Measurements from ENCODE around the gene GUCY2F.

Gene GUCY2F

DNA sequence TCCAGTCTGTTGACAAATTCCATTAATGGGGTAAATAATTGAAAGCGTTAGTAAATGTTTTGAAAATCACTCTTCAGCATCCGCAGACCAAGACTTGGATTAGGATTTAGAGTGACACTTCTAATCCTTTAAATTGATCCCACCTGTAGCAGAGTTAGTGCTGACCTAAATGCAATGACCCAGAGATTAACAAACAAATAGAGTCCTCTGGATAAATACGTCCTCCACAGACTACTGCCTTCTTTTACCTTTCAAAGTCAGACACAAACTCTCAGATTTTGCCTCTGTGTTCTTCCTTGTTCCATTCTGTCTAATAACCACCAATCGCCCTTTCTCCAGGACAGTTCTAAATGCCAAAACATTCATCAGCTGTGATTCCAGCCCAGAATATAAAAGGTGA is at the start of gene GUCY2F:
Gene GUCY2F (minus strand): TSS at position 101 of the 400 bp plus-strand sequence. CDS start 6,150 bp downstream, outside the sequence.
- DNase-seq (ENCODE audit: low read depth in 2 of 3, low spot score in 1 of 3): no peak

DNA sequence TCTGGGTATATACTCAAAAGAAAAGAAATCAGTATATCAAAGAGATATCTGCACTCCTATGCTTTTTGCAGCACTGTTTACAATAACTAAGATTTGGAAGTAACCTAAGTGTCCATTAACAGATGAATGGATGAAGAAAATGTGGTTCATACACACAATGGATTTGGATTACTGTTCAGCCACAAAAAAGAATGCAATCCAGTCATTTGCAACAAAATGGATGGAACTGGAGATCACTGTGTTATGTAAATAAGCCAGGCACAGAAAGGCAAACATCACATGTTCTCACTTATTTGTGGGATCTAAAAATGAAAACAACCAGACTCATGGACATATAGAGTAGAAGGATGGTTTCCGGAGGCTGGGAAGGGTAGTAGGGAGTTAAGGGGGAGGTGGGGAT is 37.1 kb upstream of the GUCY2F start:
- no peak for DNase-seq (ENCODE audit: low read depth in 2 of 3, low spot score in 1 of 3)

DNA sequence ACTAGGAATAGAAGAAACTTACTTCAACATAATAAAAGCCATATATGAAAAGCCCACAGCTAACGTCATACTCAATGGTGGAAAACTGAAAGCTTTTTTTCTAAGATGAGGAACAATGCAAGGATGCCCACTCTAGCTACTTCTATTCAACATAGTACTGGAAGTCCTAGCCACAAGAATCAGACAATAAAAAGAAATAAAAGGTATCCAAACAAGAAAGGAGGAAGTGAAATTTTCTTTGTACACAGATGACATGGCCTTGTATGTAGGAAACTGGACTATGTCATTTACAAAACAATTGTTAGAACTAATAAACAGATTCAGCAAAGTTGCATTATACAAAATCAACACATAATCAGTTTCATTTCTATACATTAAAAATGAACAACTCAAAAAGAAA is 29.2 kb upstream of the GUCY2F start:
- DNase-seq (ENCODE audit: low read depth in 2 of 3, low spot score in 1 of 3): no peak

DNA sequence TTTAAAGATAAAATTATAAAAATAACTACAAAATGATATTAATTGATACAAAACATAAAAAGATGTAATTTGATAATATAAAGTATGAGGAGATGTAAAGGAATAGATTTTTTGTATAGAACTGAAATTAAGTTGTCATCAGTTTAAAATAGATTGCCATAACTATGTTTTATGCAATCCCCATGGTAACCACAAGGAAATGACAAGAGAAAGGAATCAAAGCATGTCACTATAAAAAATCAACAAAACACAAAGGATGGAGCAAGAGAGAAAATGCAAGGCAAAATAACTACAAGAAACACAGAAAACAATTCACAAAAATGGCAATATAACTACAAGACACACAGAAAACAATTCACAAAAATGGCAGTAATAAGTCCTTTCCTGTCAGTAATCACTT is 27.0 kb upstream of the GUCY2F start:
- DNase-seq (ENCODE audit: low read depth in 2 of 3, low spot score in 1 of 3): no peak

DNA sequence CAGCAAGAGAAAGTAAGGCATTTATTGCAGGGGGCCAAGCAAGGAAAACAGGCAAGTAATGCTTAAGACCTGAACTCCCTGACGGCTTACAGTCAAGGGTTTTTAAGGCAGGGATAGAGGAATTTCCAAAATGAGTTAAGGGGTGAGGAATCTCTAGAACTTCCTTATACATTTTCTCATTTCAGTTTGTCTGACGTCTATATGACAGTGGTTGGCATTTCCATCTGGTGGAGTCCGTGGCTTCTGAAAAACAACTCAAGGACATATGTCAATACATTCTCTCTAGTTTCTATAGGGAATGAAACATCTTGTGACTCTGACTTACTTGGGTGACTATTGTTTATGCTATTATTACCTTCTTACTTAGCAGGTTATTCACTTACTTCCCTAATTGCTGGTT is 19.3 kb upstream of the GUCY2F start:
- no peak for DNase-seq (ENCODE audit: low read depth in 2 of 3, low spot score in 1 of 3)

DNA sequence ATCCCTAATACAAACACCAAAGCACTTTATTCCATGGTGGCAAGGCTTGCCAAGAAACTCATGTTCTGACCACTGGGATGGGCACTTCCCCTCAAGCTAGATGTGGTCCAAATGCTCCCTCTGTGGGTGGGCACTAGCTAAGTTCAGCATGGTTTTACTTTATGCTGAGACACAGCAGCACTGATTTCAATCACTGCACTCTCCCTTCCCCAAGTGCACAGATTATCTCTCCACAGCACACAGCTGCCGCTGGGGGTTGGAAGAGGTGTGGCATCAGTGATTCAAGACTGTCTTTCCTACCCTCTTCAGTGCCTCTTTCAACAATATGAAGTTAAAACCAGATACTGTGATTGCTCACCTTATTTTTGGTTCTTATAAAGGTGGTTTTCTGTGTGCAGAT is 16.5 kb upstream of the GUCY2F start:
- DNase-seq (ENCODE audit: low read depth in 2 of 3, low spot score in 1 of 3): no peak

DNA sequence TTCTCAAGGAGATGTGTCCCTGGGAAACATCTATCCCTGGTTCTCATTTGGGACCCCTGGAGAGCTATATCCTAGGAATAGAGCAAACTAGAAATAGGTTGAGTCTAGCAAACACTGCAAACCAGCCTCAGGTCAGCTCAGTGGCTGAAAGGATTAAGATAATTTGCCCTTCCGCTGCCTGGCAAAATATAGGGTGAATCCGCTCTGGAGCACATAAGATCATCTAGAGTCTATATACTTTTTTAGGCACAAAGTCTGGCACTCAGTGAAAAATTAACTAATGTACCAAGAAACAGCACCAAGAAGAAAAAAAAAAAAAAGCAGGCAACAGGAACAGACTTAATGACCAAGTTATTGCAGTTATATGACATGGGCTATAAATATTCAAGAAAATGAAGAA is 7.3 kb upstream of the GUCY2F start:
- no peak for DNase-seq (ENCODE audit: low read depth in 2 of 3, low spot score in 1 of 3)

DNA sequence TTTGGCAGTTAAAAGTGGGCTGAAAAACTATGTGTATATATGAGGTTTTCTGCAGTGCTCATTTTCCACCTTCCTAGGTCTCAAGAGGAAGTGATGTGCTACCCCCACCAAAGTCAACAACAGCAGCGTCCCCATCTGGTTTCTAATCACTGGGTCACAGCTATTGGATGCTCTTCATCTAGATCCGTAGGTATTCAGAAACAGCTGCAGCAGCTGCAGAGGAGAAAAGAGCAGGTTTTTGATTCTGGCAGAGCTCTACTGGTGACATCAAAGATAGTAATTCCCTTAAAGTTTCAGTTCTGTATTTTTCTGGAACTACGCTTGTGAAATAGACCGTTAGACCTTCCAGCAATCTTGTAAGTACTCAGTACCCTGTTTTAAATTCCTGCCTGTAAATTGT is 5.8 kb upstream of the GUCY2F start:
- no peak for DNase-seq (ENCODE audit: low read depth in 2 of 3, low spot score in 1 of 3)

DNA sequence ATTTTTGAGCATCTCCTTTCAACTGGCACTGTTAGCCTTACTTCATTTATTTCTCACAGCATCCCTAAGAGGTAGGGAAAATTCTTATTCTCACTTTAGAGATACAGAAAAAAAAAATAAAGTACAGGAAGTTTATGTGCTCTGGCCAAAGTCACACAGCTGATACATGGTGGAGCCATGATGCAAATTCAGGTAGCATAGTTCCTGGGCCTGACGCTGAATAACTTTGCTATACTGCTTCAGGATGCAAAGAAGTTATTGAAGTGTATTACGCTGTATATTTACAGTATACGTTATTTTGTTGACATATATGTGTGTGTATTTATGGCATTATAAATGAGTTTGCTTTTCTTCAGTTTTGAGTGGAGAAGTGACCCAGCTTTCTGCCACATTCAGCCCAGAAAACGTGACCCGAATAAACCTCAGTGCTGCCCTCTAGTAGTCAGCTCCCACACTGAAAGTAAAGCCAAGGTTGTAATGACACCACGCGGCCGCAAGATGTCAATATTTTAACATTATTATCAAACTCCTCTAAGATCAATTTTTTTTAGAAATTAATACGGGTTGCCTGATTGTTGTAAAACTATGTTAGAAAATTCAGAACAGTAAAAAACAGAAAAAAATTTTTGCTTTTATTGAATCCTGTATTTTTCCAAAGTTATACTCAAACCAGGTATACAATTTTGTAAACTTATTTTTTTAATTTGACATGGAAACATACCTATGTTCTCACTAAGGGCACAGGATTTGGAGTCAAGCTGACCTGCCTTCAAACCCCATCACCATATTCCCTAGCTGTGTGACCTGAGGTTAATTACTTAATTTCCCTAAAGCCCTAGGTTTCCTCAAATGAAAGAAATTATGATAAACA is 3.8 kb upstream of the GUCY2F start:
- peak; percentile 23 to 72 (median 32) for DNase-seq (ENCODE audit: low read depth in 2 of 3, low spot score in 1 of 3)

DNA sequence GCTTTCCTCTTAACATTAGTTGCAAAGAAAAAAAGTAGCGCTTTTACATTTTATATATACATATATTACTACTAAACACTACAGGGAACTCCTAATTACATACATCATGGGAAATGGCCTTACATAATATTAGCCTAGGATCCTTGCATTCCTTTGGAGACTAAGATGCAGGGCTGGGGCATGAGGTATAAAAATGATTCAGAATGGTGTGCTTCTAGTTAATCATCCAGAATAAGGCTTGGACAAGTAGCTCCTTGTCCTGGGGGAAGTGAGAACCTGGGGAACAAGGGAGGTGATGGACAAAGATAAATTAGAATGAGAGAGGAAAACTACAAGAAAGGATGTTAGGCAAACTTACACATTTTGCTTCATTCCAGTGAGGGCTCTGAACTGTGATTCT is 3.0 kb upstream of the GUCY2F start:
- no peak for DNase-seq (ENCODE audit: low read depth in 2 of 3, low spot score in 1 of 3)

DNA sequence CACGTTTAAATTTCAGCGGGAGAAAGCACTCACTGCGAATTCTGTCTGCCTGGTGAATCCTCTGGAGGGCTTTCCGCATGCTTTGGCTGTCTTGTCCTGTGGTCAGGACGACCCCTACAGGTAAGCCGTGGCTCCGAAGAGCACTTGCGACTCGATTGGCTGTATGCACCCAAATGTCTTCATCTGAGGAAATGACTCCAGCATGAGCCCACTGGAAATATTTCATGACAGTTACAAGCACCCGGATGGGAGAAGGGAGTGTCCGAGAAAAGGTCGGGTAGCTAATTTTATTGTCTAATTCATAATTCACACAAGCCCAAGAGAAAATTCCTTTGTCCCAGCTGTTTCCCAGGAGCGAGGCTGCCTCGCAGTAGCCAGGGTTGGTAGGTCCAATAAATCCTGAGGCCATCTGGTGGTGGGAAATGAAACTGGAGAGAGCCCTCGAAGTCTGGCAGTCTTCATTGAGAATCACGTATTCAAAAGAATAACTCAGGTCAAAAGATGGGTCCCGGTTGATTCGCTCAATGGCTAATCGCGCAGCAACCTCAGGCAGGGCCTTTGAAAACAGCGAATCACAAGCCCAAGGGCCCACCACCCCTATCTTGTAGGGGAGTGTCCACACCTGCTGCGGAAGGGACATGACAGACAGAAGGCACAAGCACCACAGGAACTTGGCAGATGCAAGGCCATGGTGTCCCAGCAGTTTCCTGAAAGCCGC is 6.6 kb downstream of the GUCY2F start:
- DNase-seq (ENCODE audit: low read depth in 2 of 3, low spot score in 1 of 3): no peak

DNA sequence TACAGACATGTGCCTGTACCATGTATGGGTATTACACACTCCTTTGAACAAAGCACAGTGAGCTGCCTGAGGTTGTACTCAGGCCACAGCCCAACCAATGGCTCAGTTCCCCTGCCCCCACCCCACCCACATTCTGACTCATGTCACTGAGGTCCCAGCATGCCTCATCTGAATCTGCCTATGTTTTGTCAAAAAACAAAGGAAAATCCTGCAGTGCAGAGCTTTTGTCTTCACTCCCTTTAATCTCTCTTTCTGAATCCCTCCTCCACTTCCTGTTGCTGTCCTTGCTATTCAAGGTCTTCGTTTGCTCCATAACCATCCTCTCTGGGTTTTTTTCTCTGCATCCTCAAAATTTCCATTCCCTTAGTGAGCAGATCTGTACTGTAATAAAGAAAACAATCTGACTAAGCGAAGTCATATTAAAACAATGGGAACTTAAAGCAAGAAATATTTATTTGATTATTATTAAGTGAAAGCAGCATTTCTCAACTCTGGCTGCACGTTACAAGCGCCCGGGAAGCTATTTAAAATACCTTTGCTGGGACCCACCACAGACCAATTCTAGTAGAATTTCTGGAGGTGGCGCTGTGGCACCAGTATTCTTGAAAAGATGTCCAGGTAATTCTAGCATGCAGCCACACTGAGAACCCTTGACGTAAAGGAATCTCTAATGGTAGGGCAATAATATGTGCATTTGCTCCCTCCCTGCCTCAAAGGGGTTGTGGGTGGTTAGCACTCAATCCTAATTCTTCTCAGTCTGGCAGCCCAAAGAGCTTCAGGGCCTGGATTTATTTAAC is 8.7 kb downstream of the GUCY2F start:
- peak; percentile 20 to 32 (median 30) for DNase-seq (ENCODE audit: low read depth in 2 of 3, low spot score in 1 of 3)

DNA sequence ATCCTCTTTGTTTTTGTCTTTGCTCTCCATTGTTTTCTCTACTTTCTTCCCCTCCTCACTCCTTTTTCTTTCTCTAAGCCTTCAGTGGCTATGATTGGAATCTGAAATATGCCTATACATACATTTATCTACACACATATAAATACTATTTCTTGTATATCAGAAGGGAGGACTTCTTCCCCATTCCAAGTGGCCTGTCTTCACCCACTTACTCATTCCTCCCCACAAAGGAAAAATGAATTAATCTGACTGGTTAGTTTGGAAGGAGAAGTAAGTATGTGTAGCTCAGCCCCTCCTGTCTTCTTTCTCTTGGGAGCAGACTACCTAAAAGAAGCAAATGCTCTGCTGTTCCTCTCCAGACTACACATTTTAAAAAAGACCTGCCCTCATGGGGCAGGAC is 17.7 kb downstream of the GUCY2F start:
- DNase-seq (ENCODE audit: low read depth in 2 of 3, low spot score in 1 of 3): no peak

DNA sequence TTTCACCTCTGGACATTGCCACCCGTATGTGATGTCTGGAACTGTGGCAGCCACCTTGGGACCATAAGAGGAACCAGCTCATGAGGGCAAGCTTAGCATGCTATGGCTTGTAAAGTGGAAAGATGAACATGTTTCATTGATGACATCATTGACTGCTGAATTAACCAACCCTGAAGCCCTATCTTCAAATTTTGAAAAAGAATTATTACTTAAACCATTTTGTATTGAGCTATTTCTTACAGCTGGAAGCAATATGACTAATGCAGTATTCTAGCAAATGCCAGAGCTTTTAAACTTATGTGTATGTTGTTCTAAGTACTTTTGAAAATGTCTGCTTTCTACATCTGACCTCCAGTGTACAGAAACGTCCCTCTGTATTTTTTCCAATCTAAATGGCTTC is 18.1 kb downstream of the GUCY2F start:
- DNase-seq (ENCODE audit: low read depth in 2 of 3, low spot score in 1 of 3): no peak

DNA sequence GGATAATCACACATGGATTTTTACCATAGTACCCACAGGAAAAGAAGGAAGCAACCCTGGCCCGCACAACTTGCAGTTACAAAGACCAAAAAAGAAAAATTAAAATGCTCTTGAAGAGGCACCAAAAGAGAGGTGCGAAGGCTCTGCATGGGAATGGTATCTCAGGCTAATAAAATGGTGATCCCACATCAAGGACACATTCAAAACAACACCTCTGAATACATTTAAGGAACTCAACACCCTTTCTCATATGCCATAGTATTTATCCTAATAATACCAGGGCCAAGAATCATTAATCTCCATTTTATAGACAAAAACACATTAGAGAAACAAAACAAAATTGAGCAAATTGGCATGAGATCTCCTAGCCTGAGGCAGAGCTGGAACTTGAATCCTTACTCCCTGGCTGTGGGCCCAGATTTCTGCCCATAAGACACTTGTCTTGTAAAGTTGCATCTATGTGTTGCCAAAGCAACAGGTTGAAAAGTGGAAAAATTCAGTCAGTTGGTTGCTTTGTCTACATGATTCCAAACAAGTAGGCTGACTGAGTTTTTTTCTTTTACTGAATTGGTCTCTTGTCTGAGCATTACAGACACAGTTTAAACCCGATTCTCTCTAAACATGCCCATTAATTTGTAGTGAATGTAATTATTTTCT is 33.5 kb downstream of the GUCY2F start:
- no peak for DNase-seq (ENCODE audit: low read depth in 2 of 3, low spot score in 1 of 3)

DNA sequence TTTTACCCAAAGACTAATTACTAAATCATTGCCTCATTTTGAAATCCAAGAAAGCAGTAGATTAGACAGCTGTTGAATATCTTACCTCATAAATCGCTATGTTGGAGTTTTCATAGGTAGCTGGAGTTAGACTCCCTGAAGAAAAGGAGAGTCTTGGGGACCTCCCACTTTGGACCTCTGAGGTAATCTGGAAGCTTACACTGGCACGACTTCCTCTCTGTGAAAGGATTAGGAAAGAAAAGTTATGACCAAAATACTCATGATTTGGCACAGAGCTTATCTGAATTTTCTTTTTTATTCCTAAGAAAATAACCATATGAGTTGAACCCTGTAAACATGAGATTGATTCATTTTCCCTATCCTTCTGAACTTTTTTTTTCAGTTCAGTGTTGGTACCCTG is 40.6 kb downstream of the GUCY2F start:
- no peak for DNase-seq (ENCODE audit: low read depth in 2 of 3, low spot score in 1 of 3)

DNA sequence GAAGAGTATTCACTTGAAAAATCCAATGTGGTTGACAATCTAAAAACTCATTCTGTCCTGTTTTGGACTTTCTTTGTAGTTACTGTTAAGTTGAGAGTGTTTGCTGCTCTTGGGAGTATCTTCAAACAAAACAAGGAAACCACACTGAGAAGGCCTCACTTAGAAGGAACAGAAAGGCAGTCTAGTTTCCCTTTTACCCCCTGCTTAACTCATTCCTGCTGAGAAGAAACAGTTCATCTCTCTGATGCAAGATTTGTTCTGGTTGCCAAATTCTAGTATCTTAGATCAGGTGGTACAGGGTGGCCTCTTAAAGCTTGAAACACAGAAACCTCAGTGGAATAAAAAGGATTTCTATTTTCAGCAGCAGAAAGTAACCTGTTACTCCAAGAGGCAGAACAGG is 41.4 kb downstream of the GUCY2F start:
- DNase-seq (ENCODE audit: low read depth in 2 of 3, low spot score in 1 of 3): no peak

DNA sequence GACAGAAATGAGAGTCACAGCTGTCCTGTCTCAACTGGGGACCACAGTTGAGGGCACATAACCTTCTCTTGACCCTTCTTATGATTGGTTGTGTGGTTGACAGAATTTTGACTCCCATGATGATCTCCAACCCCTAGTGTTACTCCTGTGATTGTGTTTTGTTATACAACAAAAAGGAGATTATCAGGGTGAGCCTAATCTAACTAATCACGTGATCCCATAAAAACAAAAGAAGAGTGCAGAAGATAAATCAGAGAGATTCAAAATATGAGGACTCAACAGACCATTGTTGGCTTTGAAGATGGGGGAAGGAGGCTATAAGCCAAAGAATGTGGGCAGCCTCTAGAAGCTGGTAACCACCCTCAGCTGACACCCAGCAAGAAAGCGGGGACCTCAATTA is 72.7 kb downstream of the GUCY2F start:
- DNase-seq (ENCODE audit: low read depth in 2 of 3, low spot score in 1 of 3): no peak

DNA sequence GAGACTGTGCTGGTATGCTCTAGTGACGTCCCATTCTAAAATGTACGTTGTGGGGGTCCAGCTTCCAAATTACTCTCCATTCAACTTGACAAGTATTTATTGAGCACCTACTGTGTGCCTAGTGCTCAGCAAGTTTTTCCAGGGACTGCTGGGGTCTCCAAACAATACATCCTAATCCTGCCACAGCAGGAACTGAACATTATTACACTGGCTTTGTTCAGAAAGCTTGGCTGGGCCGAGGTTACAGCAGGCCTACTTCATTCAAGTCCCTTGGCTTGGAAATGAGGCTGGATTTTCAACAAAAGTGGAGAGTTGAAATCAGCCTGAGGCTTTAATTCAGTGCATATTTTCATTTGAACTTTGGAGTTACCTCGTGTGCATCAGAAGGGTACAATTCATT is 78.0 kb downstream of the GUCY2F start:
- DNase-seq (ENCODE audit: low read depth in 2 of 3, low spot score in 1 of 3): no peak

DNA sequence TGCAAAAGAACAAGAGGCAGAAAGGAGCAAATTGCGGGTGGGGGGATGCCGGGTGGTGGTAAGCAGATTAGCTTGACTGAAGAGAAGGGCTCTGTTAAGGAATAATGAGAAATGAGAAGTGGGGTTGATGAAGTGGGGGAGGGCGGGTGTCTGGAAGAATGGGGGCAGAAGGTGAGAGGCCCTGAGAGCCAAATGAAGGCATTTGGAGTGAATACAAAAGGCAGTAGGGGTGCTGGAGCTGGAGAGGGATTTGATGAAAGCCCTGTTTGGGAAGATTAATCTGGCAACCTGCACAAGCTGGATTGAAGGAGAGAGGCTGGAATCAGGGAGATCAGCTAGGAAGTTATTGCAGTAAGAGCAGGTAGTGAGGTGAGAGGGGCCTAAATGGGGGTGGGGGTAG is 82.1 kb downstream of the GUCY2F start:
- DNase-seq (ENCODE audit: low read depth in 2 of 3, low spot score in 1 of 3): no peak

DNA sequence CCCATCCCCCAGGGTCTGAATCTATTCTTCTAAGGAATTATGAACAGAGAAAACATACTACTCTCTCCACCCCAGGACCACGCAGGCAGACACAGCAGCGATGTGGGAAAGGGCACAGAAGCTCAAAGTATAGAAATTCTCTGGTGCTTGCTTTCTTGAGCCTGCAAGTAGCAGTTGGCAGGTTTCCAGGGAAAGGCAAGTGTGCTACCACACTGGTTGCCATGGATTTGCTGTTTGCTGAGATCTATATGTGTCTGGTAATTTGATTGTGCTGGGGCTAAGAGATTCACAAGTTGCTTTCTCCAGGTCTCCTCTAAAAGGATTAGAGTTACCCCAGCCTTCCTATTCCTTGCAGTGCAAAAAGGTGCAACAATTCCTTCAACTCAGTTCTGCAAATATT is 83.1 kb downstream of the GUCY2F start:
- no peak for DNase-seq (ENCODE audit: low read depth in 2 of 3, low spot score in 1 of 3)
